OCI-LY1 (cell line): Measurements from ENCODE around the gene AFP.

Experiments
- H2AFZ ChIP-seq: fragments of 200-600 bp; sonication (generic), shearing (Covaris generic); 2 replicates; pipeline ENCODE4 v1.6.0; 2014; ENCODE audit warnings: antibody characterized with exemption, mild to moderate bottlenecking, low read length
- H3F3A ChIP-seq: fragments of 200-600 bp; sonication (generic), shearing (Covaris generic); 2 replicates; pipeline ENCODE4 v1.6.0; 2014; ENCODE audit warnings: mild to moderate bottlenecking, antibody characterized with exemption, low read length, moderate library complexity; ENCODE audit not compliant: insufficient read depth
- H3K27ac ChIP-seq: fragments of 200-600 bp; sonication (generic); 2 replicates; pipeline ENCODE4 v1.5.1; 2014; ENCODE audit warnings: low read length, mixed run types, mild to moderate bottlenecking, low read depth; ENCODE audit not compliant: poor library complexity, severe bottlenecking
- H3K27me3 ChIP-seq: fragments of 200-600 bp; sonication (generic); 2 replicates; pipeline ENCODE4 v1.6.0; 2014; ENCODE audit warnings: antibody characterized with exemption, mild to moderate bottlenecking, low read length, moderate library complexity; ENCODE audit not compliant: insufficient read depth
- H3K36me3 ChIP-seq: fragments of 200-600 bp; sonication (generic); 2 replicates; pipeline ENCODE4 v1.6.1; 2014; ENCODE audit warnings: mild to moderate bottlenecking, antibody characterized with exemption, low read length, moderate library complexity, mixed read lengths; ENCODE audit not compliant: insufficient read depth
- H3K4me1 ChIP-seq: fragments of 200-600 bp; sonication (generic); 2 replicates; pipeline ENCODE4 v1.5.1; 2014; ENCODE audit warnings: mild to moderate bottlenecking, low read length, moderate library complexity; ENCODE audit not compliant: insufficient read depth, severe bottlenecking
- H3K4me2 ChIP-seq: fragments of 200-600 bp; sonication (generic), shearing (Covaris generic); 2 replicates; pipeline ENCODE4 v1.6.1; 2014; ENCODE audit warnings: low read length
- H3K4me3 ChIP-seq: fragments of 200-600 bp; sonication (generic); 2 replicates; pipeline ENCODE4 v1.5.1; 2014; ENCODE audit warnings: low read length, low read depth, mild to moderate bottlenecking, mixed read lengths; ENCODE audit not compliant: poor library complexity, severe bottlenecking
- H3K79me2 ChIP-seq: fragments of 200-600 bp; shearing (Covaris generic); 2 replicates; pipeline ENCODE4 v1.6.1; 2016; ENCODE audit warnings: mixed run types, low read length, mixed read lengths; ENCODE audit not compliant: insufficient read depth
- H3K9ac ChIP-seq: fragments of 200-600 bp; sonication (generic), shearing (Covaris generic); 2 replicates; pipeline ENCODE4 v1.6.1; 2014; ENCODE audit warnings: mild to moderate bottlenecking, low read length, mixed read lengths
- H3K9me2 ChIP-seq: fragments of 200-600 bp; sonication (generic), shearing (Covaris generic); 2 replicates; pipeline ENCODE4 v1.6.1; 2014; ENCODE audit warnings: low read depth, mild to moderate bottlenecking, low read length, mixed read lengths
- H3K9me3 ChIP-seq: fragments of 200-600 bp; shearing (Covaris generic); 2 replicates; pipeline ENCODE4 v1.6.1; 2014; ENCODE audit warnings: low read length, mixed read lengths
- H4K20me1 ChIP-seq: fragments of 200-600 bp; sonication (generic), shearing (Covaris generic); 2 replicates; pipeline ENCODE4 v1.6.0; 2016; ENCODE audit warnings: mild to moderate bottlenecking, low read length; ENCODE audit not compliant: insufficient read depth
- EZH2 ChIP-seq: fragments of 200-600 bp; sonication (generic), shearing (Covaris generic); IDR thresholded peaks from 2 replicates; pipeline ENCODE4 v1.8.0; 2017; ENCODE audit warnings: borderline replicate concordance, mixed run types, mild to moderate bottlenecking, antibody characterized with exemption, low read length, moderate library complexity, mixed read lengths
- TF ChIP-seq, protein P1 (sequence below): fragments of 200-600 bp; sonication (generic), shearing (Covaris generic); IDR thresholded peaks from 2 replicates; pipeline ENCODE4 v1.5.1; 2017; ENCODE audit warnings: mild to moderate bottlenecking, antibody characterized with exemption, low read length, moderate library complexity, mixed read lengths

AFP gene

DNA sequence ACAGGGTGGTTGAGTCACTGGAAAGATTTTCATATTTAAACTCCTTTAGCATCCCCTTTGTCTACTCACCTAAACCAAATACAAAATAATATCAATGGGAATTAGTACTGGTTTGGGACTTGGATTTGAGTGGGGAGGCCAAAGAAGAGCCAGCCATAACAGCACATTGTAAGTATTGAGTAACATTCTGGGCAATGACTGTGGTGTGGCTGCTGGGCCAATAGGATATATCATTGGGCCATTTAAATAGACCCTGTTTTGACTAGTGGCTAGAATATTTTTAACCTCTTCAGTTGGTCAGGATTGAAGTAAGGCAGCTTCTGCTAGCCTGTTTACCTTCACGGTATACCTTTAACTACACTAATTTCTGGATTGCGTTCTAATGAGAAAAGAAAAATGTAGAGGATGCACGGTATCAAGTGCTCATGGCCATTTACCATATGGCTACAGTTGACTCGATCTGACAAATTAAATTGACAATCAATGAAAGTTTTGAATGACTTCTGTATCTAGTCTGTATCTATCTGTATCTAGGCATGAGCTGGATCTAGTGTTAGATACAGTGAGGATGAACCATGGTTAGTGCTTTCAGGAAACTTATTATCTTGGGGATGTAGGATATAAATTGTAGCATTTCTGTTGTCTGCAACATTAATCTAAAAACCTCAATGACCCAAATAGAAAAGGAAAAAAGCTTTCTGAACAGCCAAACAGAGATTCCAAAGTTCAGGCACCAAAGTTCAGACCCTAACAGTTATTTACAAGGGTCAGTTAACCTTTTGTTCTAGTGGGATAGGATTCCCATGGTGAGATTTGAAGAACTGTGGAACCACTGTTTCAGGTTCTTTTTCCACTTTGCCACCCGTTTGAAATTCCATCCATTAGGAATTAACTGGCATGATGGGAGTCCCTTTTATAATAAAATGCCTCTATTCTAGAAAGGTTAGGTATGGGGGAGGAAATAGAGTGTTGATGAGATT is 38.7 kb upstream of the AFP start:
- no peak for TF ChIP-seq EZH2
- TF ChIP-seq, protein P1, sequence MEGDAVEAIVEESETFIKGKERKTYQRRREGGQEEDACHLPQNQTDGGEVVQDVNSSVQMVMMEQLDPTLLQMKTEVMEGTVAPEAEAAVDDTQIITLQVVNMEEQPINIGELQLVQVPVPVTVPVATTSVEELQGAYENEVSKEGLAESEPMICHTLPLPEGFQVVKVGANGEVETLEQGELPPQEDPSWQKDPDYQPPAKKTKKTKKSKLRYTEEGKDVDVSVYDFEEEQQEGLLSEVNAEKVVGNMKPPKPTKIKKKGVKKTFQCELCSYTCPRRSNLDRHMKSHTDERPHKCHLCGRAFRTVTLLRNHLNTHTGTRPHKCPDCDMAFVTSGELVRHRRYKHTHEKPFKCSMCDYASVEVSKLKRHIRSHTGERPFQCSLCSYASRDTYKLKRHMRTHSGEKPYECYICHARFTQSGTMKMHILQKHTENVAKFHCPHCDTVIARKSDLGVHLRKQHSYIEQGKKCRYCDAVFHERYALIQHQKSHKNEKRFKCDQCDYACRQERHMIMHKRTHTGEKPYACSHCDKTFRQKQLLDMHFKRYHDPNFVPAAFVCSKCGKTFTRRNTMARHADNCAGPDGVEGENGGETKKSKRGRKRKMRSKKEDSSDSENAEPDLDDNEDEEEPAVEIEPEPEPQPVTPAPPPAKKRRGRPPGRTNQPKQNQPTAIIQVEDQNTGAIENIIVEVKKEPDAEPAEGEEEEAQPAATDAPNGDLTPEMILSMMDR: no peak
- no peak overlapping the region for H3K27ac ChIP-seq
- no peaks in the 10 kb centered on the region for H3K4me1 ChIP-seq
- H3K9ac ChIP-seq: no peak overlapping the region
- no peak overlapping the region for H3K4me3 ChIP-seq
- H4K20me1 ChIP-seq: no peaks in the 10 kb centered on the region
- H3K27me3 ChIP-seq: no peaks in the 10 kb centered on the region
- H2AFZ ChIP-seq: no peak overlapping the region
- H3K4me2 ChIP-seq: no peak overlapping the region
- no peaks in the 10 kb centered on the region for H3K9me2 ChIP-seq
- H3K36me3 ChIP-seq: no peaks in the 10 kb centered on the region
- H3K9me3 ChIP-seq: no peaks in the 10 kb centered on the region
- no peaks in the 10 kb centered on the region for H3F3A ChIP-seq
- no peaks in the 10 kb centered on the region for H3K79me2 ChIP-seq

DNA sequence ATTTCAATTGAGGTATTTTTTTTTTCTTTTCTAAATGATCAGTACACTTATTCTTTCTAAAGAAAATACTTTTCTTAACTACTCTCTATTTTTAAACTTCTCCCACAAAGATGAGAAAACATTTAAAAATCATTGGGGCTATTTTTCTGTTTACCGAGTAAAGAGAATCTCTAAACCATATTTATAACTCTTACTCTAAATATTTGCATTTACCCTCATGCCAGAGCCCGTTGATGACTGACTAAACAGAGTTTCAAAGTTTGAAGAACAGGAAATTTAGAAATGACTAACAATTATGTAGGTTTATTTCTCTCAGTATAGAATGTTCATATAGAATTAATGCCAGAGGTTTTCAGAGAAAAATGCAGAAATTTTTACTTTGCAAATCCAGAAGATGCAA is 34.6 kb upstream of the AFP start:
- H2AFZ ChIP-seq: no peak overlapping the region
- no peaks in the 10 kb centered on the region for H3K9me2 ChIP-seq
- H4K20me1 ChIP-seq: no peaks in the 10 kb centered on the region
- H3K4me1 ChIP-seq: no peaks in the 10 kb centered on the region
- H3K79me2 ChIP-seq: no peaks in the 10 kb centered on the region
- H3K27ac ChIP-seq: no peak overlapping the region
- no peak overlapping the region for H3K9ac ChIP-seq
- no peak overlapping the region for H3K4me2 ChIP-seq
- H3K4me3 ChIP-seq: no peak overlapping the region
- H3K27me3 ChIP-seq: no peaks in the 10 kb centered on the region
- H3K36me3 ChIP-seq: no peaks in the 10 kb centered on the region
- no peaks in the 10 kb centered on the region for H3F3A ChIP-seq
- TF ChIP-seq, protein P1: no peak
- TF ChIP-seq EZH2: no peak
- H3K9me3 ChIP-seq: no peaks in the 10 kb centered on the region

DNA sequence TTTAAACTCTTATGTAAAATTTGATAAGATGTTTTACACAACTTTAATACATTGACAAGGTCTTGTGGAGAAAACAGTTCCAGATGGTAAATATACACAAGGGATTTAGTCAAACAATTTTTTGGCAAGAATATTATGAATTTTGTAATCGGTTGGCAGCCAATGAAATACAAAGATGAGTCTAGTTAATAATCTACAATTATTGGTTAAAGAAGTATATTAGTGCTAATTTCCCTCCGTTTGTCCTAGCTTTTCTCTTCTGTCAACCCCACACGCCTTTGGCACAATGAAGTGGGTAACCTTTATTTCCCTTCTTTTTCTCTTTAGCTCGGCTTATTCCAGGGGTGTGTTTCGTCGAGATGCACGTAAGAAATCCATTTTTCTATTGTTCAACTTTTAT is 32.0 kb upstream of the AFP start, which contains the start of gene ALB:
TSS of gene ALB (plus strand) at position 246 of the 400 bp plus-strand sequence. CDS start at position 287, 41 bp downstream.
- no peak within 1 kb of the TSS for H2AFZ ChIP-seq
- no peak within 1 kb of the TSS for H3K27ac ChIP-seq

More for the DNA sequence above, 32.0 kb upstream of the AFP start, which contains the start of gene ALB:
- no peaks in the 10 kb centered on the region for H3K4me1 ChIP-seq
- H3K27me3 ChIP-seq: no peaks in the 10 kb centered on the region
- H3F3A ChIP-seq: no peaks in the 10 kb centered on the region
- no peaks in the 10 kb centered on the region for H3K79me2 ChIP-seq
- H3K9me3 ChIP-seq: no peaks in the 10 kb centered on the region
- no peak within 1 kb of the TSS for H3K9ac ChIP-seq
- no peak for TF ChIP-seq EZH2
- TF ChIP-seq, protein P1: no peak
- H3K36me3 ChIP-seq: no peaks in the 10 kb centered on the region
- H3K4me3 ChIP-seq: no peak within 1 kb of the TSS
- no peak within 1 kb of the TSS for H3K4me2 ChIP-seq
- H3K9me2 ChIP-seq: no peaks in the 10 kb centered on the region
- no peaks in the 10 kb centered on the region for H4K20me1 ChIP-seq
